GM23248 (cell line): ENCODE measurements around the gene ACADSB.

Experiments used
- EZH2 ChIP-seq: fragments of 200-600 bp; sonication (generic); IDR thresholded peaks from 2 replicates; pipeline ENCODE4 v1.6.1; 2018; ENCODE audit warnings: antibody characterized with exemption, mild to moderate bottlenecking; ENCODE audit not compliant: insufficient read depth, poor library complexity, severe bottlenecking
- EZH2phosphoT487 ChIP-seq: fragments of 200-600 bp; sonication (generic); IDR thresholded peaks from 2 replicates; pipeline ENCODE4 v1.6.1; 2018; ENCODE audit warnings: antibody characterized with exemption, moderate library complexity, mild to moderate bottlenecking, low read depth; ENCODE audit not compliant: insufficient read depth

- TF ChIP-seq EZH2phosphoT487, result no peak
- no peak for TF ChIP-seq EZH2
These were observed 8.7 kb upstream of the ACADSB start for GRCh38 chr10:123000155-123000554.
